KOPT-K1 (cell line): ENCODE data around the gene SHC1.

Experiments used
- H3K27ac ChIP-seq: fragments of 200-600 bp; sonication (generic); 2 replicates; pipeline ENCODE4 v1.5.1; 2016; ENCODE audit warnings: antibody characterized with exemption, mild to moderate bottlenecking, low read depth, low read length; ENCODE audit not compliant: poor library complexity, severe bottlenecking
- H3K36me3 ChIP-seq: fragments of 200-600 bp; sonication (generic); 2 replicates; pipeline ENCODE4 v1.5.1; 2017; ENCODE audit warnings: antibody characterized with exemption, mild to moderate bottlenecking, low read length, moderate library complexity; ENCODE audit not compliant: insufficient read depth
- H3K9me3 ChIP-seq: fragments of 200-600 bp; sonication (generic); 2 replicates; pipeline ENCODE4 v1.5.1; 2017; ENCODE audit warnings: antibody characterized with exemption, low read length, mild to moderate bottlenecking; ENCODE audit not compliant: insufficient read depth, poor library complexity, severe bottlenecking

Gene SHC1

GRCh38 chr1:155011004-155011416 is 40.5 kb upstream of the SHC1 start:
- no peaks in the 10 kb centered on the region for H3K9me3 ChIP-seq

GRCh38 chr1:155010211-155010918 is 39.8 kb upstream of the SHC1 start:
- Histone ChIP-seq H3K27ac (no peak overlapping the region), H3K9me3 (no peaks in the 10 kb centered on the region), H3K36me3 (no peaks in the 10 kb centered on the region)

More at GRCh38 chr1:155011004-155011416, 40.5 kb upstream of the SHC1 start:
- no peak overlapping the region for H3K27ac ChIP-seq
- H3K36me3 ChIP-seq: no peaks in the 10 kb centered on the region

- Histone ChIP-seq H3K9me3 (no peaks in the 10 kb centered on the region), H3K36me3 (no peaks in the 10 kb centered on the region), H3K27ac (no peak overlapping the region)
These were observed 39.2 kb upstream of the SHC1 start for GRCh38 chr1:155009742-155010141.

- Histone ChIP-seq H3K36me3 (no peaks in the 10 kb centered on the region), H3K27ac (no peak overlapping the region), H3K9me3 (no peaks in the 10 kb centered on the region)
These were observed 38.7 kb upstream of the SHC1 start for GRCh38 chr1:155009221-155009711.

- H3K36me3 ChIP-seq: no peaks in the 10 kb centered on the region
These were observed 37.7 kb upstream of the SHC1 start for GRCh38 chr1:155008015-155008941.

GRCh38 chr1:155007251-155007828 is 36.8 kb upstream of the SHC1 start:
- Histone ChIP-seq H3K9me3 (no peaks in the 10 kb centered on the region), H3K27ac (no peak overlapping the region), H3K36me3 (no peaks in the 10 kb centered on the region)

More at GRCh38 chr1:155008015-155008941, 37.7 kb upstream of the SHC1 start:
- Histone ChIP-seq H3K27ac (no peak overlapping the region), H3K9me3 (no peaks in the 10 kb centered on the region)

GRCh38 chr1:155006601-155007101 is 36.1 kb upstream of the SHC1 start:
- no peaks in the 10 kb centered on the region for H3K9me3 ChIP-seq
- no peaks in the 10 kb centered on the region for H3K36me3 ChIP-seq
- H3K27ac ChIP-seq: no peak overlapping the region

GRCh38 chr1:155005076-155006011 is 34.8 kb upstream of the SHC1 start:
- H3K27ac ChIP-seq: no peak overlapping the region
- H3K9me3 ChIP-seq: no peaks in the 10 kb centered on the region
- H3K36me3 ChIP-seq: no peaks in the 10 kb centered on the region

- no peaks in the 10 kb centered on the region for H3K36me3 ChIP-seq
- no peak overlapping the region for H3K27ac ChIP-seq
- H3K9me3 ChIP-seq: no peaks in the 10 kb centered on the region
These were observed 34.0 kb upstream of the SHC1 start for GRCh38 chr1:155004352-155005075.

GRCh38 chr1:155003766-155004351 is 33.3 kb upstream of the SHC1 start:
- H3K27ac ChIP-seq: no peak overlapping the region
- H3K36me3 ChIP-seq: no peaks in the 10 kb centered on the region
- H3K9me3 ChIP-seq: no peaks in the 10 kb centered on the region

GRCh38 chr1:155003227-155003765 is 32.7 kb upstream of the SHC1 start:
- Histone ChIP-seq H3K27ac (no peak overlapping the region), H3K9me3 (no peaks in the 10 kb centered on the region), H3K36me3 (no peaks in the 10 kb centered on the region)

GRCh38 chr1:155002464-155003226 is 32.1 kb upstream of the SHC1 start, which contains the start of gene ZBTB7B:
Gene ZBTB7B, plus strand, starts transcription at chr1:155002802. Its CDS starts 11,859 bp downstream, at chr1:155014661.
- Histone ChIP-seq H3K27ac (no peak within 1 kb of the TSS), H3K36me3 (no peaks in the 10 kb centered on the region), H3K9me3 (no peaks in the 10 kb centered on the region)
